Inferior parietal cortex (tissue), 1 donor: ENCODE measurements around the gene RERE.

Experiments used
- DNase-seq: peaks from one replicate; pipeline ENCODE4 v3.0.0-alpha.2; 2016; ENCODE audit errors: extremely low spot score

RERE gene

DNA sequence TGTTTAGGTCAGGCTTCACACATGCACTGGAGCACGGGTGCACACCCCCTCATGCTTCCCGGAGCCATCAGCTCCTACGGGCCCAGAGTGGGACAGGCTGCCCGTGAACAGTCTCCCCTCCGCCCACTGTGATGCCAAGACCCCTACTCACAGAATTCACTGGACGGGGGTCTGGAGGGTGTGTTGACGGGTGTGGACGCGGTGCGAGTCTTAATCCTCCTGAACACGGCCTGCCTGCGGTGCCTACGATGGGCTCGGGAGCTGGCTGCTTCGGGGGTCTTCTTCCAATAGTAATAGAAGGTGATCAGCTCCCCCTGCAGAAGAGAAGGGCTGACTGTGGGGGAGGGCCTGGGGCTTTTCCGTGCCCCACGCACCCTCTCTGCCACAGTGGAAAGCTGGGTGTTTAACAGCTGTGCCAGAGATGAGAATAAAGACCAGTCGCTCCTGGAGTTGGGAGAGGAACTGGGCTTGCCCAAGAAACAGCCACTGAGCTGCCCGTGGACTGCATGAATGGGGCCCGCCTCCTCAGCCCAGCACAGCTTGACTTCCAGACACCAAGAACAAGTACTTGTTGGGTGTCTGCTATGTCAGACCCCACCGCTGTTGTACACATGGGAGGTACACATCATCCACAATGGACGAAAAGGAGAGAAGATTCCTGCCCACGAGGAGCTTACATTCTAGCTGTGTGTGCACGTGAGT lies 451.6 kb downstream of the RERE start:
- DNase-seq: no peak

DNA sequence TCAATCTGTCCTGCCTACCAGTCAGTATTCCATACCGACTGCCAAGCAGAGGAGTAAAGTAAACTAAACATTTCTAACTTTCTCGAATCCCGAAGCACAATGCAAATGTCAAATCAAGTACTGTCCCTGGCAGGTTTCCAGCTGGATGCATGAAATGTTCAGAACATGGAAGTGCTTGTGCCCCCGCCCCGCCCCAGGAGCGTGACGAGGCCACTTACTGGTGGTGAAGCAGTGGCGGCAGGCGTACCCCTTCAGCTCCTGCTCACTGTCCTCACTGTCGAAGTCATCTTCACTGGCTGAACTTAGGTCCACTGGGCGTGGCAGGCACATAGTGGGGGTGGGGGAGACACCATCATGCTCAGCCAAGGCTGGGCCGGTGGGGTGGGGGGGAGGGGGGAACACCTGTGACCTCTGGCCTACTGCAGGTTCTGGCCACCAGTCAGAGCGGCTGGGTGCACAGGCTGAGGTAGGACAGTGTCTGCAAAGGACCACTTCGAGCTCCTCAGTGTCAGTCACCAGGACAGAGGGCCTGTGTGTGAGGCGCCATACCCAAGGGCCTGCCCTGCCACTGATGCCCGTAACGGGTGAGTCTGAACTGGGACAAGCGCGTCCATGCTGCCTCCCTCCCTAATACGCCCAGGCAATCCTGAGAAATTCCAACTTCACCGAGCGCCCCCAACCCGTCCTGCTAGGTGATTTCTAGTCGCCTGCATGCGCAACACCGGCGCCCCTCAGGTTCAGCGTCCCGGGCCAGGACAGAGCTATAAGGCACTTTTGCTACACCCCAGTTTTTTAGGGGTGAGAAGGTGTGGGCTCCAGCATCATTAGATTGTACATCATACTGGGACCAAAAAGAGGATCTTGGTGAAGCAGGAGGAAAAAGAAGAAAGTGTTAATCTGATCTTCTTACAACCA lies 452.7 kb downstream of the RERE start:
- DNase-seq: no peak

DNA sequence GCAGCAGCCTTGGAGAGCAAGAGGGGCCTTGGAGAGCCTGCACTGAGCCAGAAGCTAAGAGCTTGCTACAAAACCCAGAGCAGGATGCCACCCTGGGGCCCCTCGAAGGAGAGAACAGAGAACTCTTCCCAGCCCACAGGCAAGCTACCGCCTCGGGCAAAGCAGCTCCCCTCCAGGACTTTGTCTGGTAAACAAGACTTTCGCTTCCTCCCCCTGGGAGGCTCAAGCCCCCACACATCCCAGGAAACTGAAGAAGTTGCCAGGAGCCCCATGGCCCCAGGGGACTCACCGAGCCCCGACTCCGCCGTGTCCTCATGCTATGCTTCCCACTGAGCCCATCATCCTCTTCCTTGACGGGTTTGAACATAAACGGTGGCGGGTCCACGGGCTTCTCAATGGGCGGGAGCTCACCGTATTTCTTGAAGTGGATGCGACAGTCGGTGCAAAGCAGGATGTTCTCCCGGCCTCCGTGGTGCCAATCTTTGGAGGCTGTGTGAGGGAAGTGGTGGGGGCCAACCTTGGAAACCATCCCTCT lies 453.6 kb downstream of the RERE start:
- no peak for DNase-seq

DNA sequence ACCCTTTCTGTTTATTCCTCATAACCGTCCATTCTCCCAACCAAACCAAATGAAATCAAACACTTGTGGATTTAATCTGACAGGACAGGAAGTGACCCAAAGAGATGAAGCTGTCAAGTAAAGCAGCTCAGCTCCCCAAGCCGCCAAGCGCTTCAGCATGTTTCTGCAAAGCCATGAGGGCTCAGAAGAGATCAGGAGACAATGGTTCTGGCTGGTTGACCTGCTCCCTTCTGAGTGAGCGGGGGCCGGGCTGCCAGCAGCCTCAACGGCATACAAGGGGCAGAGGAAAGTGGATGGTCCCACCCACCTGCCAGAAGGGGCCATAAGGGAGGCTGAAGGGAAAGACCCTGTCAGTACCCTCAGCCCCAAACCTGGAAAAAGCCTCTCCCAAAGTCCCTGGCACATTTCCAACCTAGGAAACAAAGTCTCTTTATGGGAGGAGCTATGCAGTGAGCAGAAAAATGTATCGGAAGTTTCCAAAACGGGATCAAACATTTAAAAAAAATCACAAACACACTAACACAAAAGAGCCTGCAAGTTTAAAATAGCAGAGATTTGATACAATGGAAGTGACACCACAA lies 454.2 kb downstream of the RERE start:
- DNase-seq: no peak

DNA sequence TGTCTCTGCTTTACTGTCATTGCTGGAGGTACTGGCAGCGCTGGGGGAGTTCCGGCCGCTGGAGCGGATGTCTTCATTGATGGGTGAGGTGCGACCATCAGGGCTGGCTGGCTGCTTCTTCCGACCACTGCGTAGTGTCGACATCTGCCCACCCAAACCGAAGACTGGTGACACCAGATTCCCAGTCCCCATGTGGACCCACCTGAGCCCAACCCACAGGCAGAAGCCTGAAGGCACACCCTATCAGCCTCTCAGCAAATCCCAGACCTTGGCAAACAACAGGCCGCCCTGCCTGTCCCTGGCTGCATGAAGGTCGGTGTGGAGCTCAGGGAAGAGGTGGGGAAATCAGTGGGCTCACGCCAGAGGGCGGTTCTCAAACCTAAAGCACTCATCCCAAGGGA lies 454.7 kb downstream of the RERE start:
- no peak for DNase-seq

DNA sequence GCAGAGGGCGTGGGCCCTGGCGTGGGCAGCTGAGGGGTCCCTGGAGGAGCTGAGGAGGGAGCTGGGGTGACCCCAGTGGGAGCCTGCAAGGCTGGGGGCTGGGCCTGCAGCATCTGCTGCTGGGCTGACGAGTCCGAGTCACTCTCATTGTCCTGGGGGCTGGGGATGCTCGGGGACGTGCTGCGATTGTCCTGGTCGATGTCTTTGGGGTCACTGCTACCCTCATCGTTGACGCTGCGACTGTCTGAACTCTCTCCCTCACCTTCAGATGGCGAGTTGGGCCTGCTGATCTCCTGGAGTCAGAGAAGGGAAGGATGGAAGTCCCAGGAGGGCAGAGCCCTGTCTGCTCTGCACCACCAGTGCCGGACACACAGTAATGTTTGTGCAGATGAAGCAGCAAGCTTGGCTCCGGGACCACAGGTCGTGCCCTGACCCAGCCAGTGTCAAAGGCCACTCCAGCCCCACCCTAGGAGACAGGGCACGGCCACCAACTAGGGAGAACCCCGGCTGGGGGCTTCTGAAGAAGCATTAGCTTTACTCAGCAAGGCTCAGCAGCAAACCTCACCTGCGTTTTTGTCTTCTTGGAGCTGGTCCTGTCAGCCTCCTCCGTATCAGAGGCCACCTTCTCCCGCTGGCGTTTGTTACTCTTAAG lies 456.1 kb downstream of the RERE start:
- no peak for DNase-seq

DNA sequence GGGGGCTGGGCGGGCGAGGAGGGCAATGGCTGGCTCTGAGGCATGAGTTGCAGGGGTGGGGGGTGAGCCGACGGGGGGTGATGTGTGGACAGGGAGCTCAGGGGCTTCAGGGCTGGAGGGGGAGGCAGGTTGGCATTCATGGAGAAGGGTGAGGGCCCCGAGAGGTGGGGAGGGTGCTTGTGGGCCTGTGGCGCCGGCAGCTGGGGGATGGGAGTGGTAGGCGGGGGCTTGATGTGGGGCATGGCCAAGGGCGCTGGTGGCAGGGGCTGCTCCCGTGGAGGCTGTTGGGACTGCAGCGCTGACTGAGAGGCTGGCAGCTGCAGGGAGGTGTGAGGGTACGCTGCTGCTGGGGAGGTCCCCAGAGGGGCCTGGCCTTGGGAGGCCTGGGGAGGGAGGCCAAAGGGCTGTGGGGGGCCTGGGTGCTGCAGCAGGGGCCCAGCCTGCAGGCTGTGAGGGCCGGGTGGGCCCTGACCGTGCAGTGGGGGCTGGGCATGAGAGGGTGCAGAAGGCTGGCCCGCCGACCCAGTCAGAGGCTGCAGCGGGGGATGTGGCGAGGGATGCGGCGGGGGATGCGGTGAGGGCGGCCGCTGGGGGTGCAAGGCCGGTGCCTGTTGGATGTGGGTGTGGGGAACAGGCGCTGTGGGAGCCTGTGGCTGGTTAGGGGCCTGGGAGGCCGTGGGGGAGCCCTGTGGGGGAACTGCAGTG lies 456.8 kb downstream of the RERE start:
- DNase-seq: no peak

DNA sequence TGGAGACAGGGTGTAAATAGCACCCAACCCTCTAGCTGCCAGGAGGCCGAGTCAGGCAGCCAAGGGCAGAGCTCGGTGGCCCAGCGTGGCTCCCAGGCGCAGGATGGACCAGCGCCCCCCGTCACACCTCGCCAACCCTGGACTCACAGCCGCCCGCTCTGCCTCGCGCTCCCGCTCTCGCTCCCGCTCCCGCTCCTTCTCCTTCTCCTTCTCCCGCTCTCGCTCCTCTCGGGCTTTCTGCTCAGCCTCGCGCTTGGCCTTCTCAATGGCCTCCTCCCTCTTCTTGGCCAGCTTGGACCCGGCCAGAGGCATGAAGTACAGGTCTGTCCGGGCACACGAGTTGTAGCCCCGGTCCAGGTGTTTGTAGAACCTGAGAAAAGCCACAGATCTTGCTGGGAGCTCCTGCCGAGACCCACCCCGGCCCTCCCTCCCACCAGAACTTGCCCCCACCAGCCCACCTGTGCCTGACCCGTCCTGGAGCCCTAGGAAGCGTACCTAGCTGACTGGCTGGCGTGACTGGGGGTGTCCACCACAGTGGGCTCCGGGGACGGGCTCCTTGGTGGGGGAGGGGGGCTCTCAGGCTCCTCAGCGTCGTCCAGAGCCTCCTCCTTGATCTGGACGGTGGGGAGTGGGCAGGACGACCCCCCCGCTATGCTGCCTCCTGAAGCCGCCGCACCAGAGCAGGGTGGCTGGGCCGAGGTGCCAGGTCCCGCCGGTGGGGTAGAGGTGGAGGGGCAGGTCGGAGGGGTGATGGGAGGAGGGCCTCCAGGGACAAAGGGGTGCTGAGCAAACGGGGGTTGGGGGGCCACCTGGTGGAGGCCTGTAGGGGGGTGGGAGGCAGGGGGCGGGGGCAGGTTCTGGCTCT lies 457.6 kb downstream of the RERE start:
- DNase-seq: no peak

DNA sequence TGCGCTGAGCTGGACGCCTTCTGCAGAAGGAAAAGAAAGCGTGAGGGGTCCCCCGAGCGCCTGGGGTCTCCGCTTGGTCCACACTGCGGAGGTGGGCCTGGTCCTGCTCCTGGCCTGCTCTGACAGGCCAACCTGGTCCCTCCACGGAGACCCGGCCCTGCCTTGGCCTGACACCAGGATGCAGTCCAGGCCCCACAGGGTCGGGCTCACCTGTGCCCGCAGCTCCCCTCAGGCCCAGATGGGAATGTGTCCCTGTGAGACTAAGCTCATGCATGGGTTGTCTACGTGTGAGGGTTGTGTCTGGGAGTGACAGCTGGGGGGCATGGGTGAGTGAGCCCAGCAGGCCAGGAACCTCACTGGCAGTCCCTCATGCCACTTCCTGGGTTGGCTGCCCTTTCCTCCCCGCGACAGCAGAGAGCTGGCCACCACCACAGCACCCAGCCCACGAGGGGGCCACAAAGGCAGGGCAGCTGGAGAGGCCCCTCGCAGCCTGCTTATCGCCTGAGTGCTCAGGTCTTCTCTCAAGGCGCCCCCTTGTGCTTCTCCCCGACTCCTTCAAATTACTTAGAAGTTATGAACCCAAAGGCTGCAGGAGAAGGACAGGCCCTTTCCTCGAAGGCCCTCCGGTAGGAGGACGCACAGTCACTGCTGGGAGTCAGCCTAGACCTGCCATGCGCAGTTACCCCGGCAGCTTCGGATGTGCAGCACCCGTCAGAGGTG lies 458.4 kb downstream of the RERE start:
- no peak for DNase-seq

DNA sequence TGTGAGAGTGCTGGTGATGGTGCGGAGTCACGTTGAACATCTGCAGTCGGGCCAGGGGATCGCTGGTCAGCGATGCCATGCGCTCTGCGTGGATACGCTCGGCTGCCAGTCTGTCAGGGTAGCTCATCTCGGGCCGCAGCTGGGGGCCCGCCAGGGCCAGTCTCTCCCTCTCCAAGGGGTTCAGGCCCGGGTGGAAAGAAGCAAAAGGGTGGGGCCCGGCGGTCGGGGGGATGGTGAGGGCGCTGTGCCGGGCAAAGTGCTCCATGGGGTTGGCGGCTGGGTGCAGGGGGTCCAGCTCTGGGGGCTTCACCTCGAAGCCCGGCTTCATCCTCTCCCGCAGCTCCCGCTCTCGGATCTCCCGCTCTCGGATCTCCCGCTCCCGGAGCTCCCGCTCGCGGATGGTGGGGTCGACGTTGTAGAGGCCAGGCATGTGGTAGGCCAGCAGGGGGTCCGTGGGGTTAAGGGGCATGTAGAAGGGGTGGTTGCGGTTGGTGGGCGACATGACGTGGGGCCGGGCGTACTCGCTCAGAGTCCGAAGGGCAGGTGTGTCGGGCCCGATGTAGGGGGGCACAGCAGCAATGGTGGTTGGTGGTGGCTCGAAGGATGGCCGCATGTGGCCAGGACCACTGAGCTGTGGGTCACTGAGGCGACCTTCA lies 459.1 kb downstream of the RERE start:
- DNase-seq: no peak

DNA sequence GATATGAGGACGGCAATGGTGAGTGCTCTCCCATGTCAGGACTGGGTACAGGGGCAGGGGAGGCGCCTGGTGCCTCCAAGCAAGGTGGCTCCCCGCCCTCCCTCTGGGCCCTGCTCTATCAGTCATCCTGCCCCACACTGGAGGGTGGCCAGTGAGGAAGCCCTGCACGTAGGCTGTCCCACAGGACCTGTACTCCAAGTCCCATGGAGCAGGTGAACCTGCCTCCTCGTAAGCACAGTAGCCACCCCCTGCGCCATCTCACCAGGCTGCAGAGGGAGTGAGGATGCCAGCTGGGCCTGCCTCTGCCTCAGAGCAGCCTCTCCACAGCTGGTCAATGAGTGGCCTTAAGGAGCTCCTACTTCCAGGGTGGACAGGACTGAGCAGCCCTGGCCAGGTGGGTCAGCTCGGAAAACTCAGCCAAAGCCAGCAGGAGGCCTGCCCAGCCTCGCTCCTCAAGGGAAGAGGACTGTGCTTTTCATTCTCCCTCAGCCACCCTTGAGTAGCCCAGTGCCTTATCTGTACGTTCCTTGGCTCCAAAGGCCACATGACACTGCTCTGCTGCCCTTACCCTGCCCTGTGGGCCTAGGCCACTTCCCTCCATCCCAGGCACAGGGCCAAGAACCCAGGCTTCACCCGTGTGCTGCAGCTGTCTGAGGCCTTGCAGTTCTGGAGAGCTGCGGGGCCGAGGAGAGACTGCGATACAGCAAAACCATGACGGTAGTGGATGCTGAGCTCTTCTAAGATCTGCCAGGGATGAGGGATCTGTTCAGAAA lies 459.9 kb downstream of the RERE start:
- DNase-seq: no peak

DNA sequence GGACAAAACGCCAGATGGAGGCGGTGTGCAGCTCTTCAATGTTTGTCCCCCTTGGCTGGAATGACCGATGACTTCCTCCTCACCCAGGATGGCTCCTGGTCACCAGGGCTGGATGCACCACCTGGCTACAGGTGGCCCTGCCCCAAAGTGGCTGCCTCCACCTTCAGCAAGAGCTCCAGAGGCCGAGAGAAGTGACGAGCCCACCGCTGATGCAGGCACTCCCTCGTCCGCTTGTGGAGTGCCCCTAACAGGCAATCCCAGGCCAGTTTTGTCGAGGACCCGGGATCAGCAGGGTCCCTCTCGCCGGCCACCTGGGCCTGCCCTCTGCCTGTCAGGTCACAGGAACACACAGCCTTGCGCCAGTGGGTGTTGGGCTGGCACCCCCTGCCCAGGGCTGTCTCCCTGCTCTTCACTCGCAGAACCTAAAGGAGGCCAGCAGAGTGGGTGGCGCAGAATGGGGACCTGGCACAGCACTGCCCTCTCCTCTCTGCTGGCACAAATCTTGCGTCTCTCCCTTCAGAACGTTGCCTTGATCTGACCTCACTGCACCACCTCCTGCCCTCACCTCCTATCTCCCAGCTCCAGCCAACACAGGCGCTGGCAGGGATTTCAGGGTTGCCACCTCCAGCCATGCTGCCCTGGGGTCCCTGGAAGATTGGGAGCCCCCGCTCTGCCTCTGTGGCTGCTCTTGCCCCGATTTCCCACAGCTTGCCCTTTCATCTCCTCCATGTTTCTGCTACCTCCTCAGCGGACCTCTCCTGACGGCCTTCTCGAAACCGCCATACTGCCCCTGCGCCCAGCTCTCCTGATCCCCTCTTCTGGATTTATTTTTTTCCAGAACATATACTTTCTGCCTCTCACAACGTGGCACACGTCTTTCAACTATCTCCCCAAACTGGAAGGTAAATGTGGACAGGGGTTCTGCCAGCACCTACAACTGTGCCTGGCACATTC lies 460.9 kb downstream of the RERE start:
- no peak for DNase-seq

DNA sequence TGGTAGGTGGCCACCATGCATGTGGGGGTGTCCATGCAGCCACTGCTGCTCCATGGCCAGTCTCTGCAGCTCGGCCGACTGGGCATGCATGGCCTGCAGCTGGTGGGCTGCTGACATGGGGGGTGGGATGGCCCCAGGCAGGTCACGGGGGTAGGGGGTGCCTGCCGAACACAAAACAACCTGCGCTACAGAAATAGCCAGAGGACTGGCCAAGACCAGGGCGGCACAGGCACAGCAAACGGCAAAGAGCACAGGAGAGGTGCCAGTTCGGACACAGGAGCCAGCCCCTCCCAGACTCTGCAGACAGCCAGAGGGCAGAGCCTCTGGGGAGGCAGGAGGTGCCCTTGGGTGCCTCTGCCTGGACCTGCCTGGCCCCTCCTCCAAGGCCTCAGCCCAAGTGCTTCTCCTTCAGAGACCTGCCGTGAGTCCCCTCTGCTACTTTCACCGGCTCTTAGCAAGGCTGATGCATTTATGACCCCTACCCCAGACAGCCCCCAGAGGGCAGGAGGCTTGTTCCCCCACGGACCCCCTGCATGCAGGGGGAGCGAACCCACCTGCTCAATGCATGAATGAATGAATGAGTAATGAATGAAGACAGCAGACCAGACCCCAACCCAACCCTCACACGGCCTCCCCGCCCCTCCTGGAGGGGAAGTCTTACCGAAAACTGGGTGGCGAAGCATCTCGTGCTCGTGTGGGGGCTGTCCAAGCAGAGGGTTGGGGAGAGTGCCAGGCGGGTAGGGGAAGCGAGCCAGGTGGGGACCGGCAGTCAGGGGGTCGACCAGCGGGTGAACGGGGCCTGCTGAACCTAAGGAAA lies 461.8 kb downstream of the RERE start:
- no peak for DNase-seq

DNA sequence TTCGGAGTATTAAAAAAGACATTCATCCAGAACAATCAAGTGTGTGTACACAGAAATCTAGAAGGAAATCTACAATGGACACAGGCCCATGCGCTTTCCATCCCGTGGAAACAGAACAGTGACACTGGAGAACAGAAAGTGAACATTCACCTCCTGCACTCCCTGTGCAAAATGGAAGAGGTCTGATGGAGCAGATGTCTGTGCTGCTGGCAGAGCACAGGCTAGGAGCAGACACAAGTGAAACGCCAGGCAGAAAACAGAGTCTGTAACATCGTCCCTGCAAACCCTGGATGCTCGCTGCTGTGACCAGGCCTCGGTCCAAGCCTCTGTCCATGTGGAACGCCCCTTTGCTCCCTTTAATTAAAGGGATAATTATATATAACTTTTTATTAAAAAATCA lies 463.4 kb downstream of the RERE start:
- no peak for DNase-seq

DNA sequence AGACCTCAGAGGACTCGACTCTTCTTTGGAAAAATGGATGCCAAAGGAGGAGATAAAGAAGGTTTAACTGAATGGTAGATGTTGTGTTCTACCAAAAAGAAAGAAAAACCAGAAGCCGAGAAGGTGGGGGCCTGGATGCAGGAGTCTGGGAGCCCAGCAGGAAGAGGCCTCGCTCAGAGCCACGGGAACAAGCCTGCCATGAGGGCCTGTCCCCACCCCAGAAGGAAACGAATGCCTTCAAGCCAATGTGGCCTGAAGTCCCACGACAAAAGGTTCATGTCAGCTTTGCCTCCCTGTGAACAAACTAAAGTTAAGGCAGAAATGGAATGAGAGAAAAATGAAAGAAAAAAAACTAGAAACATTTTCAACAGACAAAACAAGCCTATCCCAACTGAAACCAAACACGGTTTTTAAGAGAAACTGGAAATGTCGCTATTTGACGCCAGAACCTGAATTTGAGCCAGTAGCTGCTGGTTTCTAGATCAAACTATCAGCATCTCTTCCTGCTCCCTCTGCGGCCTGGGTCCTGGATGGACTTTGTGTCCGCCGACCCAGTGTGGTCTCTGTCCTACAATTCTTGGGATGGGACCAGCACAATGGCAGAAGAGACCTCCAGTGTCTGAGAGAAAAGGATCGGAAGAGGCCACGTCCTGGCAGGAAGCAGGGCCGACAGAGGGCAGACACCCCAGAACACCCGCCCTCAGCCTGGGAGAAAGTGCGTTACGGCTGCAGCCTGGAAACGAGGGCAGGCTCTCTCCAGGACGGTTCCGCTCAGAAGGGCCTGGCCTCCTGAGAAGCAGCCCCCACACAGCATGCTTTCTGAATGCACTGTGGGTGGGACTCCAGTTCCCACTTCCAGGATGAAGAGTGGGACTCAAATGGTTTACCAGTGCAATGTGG lies 464.3 kb downstream of the RERE start:
- DNase-seq: no peak
